HepG2 (cell line): ENCODE data around the gene METRNL. TPM values are rescaled to one million over a fixed set of nuclear protein-coding genes. Genes with fewer than 3 reads are reported as not detected.

ENCODE experiments used
- ATAC-seq: fragments of 200-7000 bp; cut with Tn5 transposase; 3 replicates; pipeline ENCODE4 v1.9.1; 2020; ENCODE audit warnings: mild to moderate bottlenecking, moderate library complexity
- BruUV-seq: library from RNA; stranded (reverse); fragments of 400-500 nt; replicated peaks from 2 replicates; lab custom pipeline; 2021; lab: Mats Ljungman, UMichigan
- CTCF ChIA-PET: fragments of 300-600 bp; formaldehyde crosslinking; extraction: SDS; loops from one replicate; lab custom pipeline; 2021; ENCODE audit warnings: low total read pairs, inconsistent platforms, low intra/inter-chr PET ratio; lab: Yijun Ruan, JAX
- POLR2A ChIA-PET: fragments of 350-600 bp; sonication (Branson Sonifier 250); formaldehyde crosslinking; loops from one replicate; lab custom pipeline; 2020; ENCODE audit warnings: antibody characterized with exemption, inconsistent platforms; lab: Yijun Ruan, JAX
- DNase-seq: peaks from one replicate; pipeline ENCODE4 v3.0.0-alpha.2; 2015; ENCODE audit warnings: low spot score
- FAIRE-seq: peaks from 3 replicates; lab custom pipeline; 2011; peaks lifted over from hg19 to GRCh38; lab: Jason Lieb, UNC
- H2AFZ ChIP-seq: one replicate; pipeline ENCODE4 v1.6.1; 2011; ENCODE audit warnings: low read length, inconsistent platforms
- H3K27ac ChIP-seq: fragments of 300-600 bp; 3 replicates; pipeline ENCODE4 v1.8.0; 2011; ENCODE audit warnings: mixed run types, mild to moderate bottlenecking, mixed read lengths, low read length, inconsistent platforms; ENCODE audit not compliant: insufficient read depth; ENCODE audit errors: extremely low read length
- H3K27me3 ChIP-seq, 2 experiments: fragments of 200-600 bp in 1 of 2; 2 replicates in 1 of 2; 3 replicates in 1 of 2; pipeline versions ENCODE4 v1.6.0 to v1.8.0; 2011; ENCODE audit warnings: low read length in 2 of 2, mild to moderate bottlenecking in 2 of 2, moderate library complexity in 2 of 2, inconsistent platforms in 1 of 2; ENCODE audit not compliant: insufficient read depth in 2 of 2, control insufficient read depth in 1 of 2
- H3K36me3 ChIP-seq, 2 experiments: fragments of 200-600 bp in 1 of 2; replicated peaks in 1 of 2; 2 replicates in 1 of 2; 3 replicates in 1 of 2; pipeline versions ENCODE4 v1.5.1 to v1.8.0; 2011; ENCODE audit warnings: low read length in 2 of 2, inconsistent platforms in 1 of 2; ENCODE audit not compliant: insufficient read depth in 2 of 2, control insufficient read depth in 1 of 2
- H3K4me1 ChIP-seq: 2 replicates; pipeline ENCODE4 v1.5.1; 2012; ENCODE audit warnings: low read length, inconsistent platforms; ENCODE audit not compliant: insufficient read depth
- H3K4me2 ChIP-seq: 2 replicates; pipeline ENCODE4 v1.6.0; 2011; ENCODE audit warnings: low read depth, low read length, inconsistent platforms
- H3K4me3 ChIP-seq, 3 experiments: fragments of 200-600 bp in 1 of 3; sonication (generic), shearing (Covaris generic) in 1 of 3; replicated peaks in 1 of 3; 2 replicates each; pipeline ENCODE4 v1.5.1; 2011 to 2016; ENCODE audit warnings: low read length in 3 of 3, inconsistent platforms in 2 of 3, low read depth in 2 of 3, mild to moderate bottlenecking in 2 of 3, control low read depth in 1 of 3, mixed read lengths in 1 of 3; ENCODE audit not compliant: insufficient read depth in 1 of 3
- H3K79me2 ChIP-seq: one replicate; pipeline ENCODE4 v1.6.1; 2011; ENCODE audit warnings: low read length, inconsistent platforms; ENCODE audit not compliant: insufficient read depth
- H3K9ac ChIP-seq: 2 replicates; pipeline ENCODE4 v1.6.0; 2011; ENCODE audit warnings: mild to moderate bottlenecking, low read depth, low read length, inconsistent platforms; ENCODE audit not compliant: insufficient read depth
- H3K9me3 ChIP-seq: 2 replicates; pipeline ENCODE4 v1.5.1; 2012; ENCODE audit warnings: mild to moderate bottlenecking, low read length
- H4K20me1 ChIP-seq: 2 replicates; pipeline ENCODE4 v1.6.0; 2011; ENCODE audit warnings: inconsistent platforms, mild to moderate bottlenecking, low read length, moderate library complexity; ENCODE audit not compliant: insufficient read depth
- DPF2 ChIP-seq: sonication (generic); formaldehyde crosslinking; IDR thresholded peaks from 2 replicates; pipeline ENCODE4 v1.4.0; 2020; ENCODE audit warnings: mild to moderate bottlenecking, low read depth, missing genetic modification reagents, borderline replicate concordance
- FOXP4 ChIP-seq: sonication (generic); formaldehyde crosslinking; IDR thresholded peaks from 2 replicates; pipeline ENCODE4 v1.4.0; 2020; ENCODE audit warnings: missing genetic modification reagents
- GABPB1 ChIP-seq: IDR thresholded peaks from 2 replicates; pipeline ENCODE4 v1.6.1; 2016; ENCODE audit warnings: mild to moderate bottlenecking, missing genetic modification reagents, moderate library complexity, missing compliant biosample characterization
- HNRNPL ChIP-seq: fragments of 200-400 bp; formaldehyde crosslinking; IDR thresholded peaks from 2 replicates; pipeline ENCODE4 v1.6.1; 2017; ENCODE audit warnings: mild to moderate bottlenecking, low read depth, low read length
- HNRNPLL ChIP-seq: fragments of 200-400 bp; formaldehyde crosslinking; IDR thresholded peaks from 2 replicates; pipeline ENCODE4 v1.6.1; 2017; ENCODE audit warnings: mild to moderate bottlenecking, low read depth, low read length; ENCODE audit not compliant: poor library complexity, severe bottlenecking
- IRF9 ChIP-seq: sonication (generic); formaldehyde crosslinking; IDR thresholded peaks from 2 replicates; pipeline ENCODE4 v1.8.0; 2022; ENCODE audit warnings: missing genetic modification reagents, mild to moderate bottlenecking, borderline replicate concordance
- PTBP1 ChIP-seq: fragments of 200-400 bp; formaldehyde crosslinking; IDR thresholded peaks from 2 replicates; pipeline ENCODE4 v1.6.1; 2018; ENCODE audit warnings: low read length, low read depth; ENCODE audit not compliant: poor library complexity, severe bottlenecking
- REST ChIP-seq, 2 experiments: IDR thresholded peaks; 2 replicates each; pipeline ENCODE4 v1.6.1; 2011 to 2012; ENCODE audit warnings: low read length in 2 of 2, borderline replicate concordance in 1 of 2, low read depth in 1 of 2, mild to moderate bottlenecking in 1 of 2, moderate library complexity in 1 of 2
- RFX1 ChIP-seq: fragments of 450-650 bp; IDR thresholded peaks from 2 replicates; pipeline ENCODE4 v1.6.1; 2017
- TEAD3 ChIP-seq: optimal IDR thresholded peaks from 2 replicates; pipeline ENCODE3; 2016; ENCODE audit warnings: borderline replicate concordance
- ZBTB10 ChIP-seq: sonication (generic); formaldehyde crosslinking; IDR thresholded peaks from 2 replicates; pipeline ENCODE4 v1.4.0; 2020; ENCODE audit warnings: missing genetic modification reagents, borderline replicate concordance
- ZNF17 ChIP-seq: sonication (generic); formaldehyde crosslinking; IDR thresholded peaks from 2 replicates; pipeline ENCODE4 v1.5.0; 2020; ENCODE audit warnings: mild to moderate bottlenecking, missing genetic modification reagents
- ZNF713 ChIP-seq: sonication (generic); formaldehyde crosslinking; IDR thresholded peaks from 2 replicates; pipeline ENCODE4 v1.4.0; 2020; ENCODE audit warnings: mild to moderate bottlenecking, missing genetic modification reagents
- WGBS: methylation state at CpG from one replicate; pipeline ENCODE4 v1.1.6; 2017; ENCODE audit warnings: low lambda C conversion rate; 5-methylcytosine and 5-hydroxymethylcytosine counted together
- in situ Hi-C: cut with HindIII; loops from 2 replicates; pipeline ENCODE4 v1.10.0; 2017; ENCODE audit warnings: low pct_unique_long_range_greater_than_20kb; ENCODE audit not compliant: extremely low pct_ligation_motif_present
- intact Hi-C: fragments of 100-400 bp; cut with micrococcal nuclease; formaldehyde crosslinking; loops from one replicate; pipeline ENCODE4 v1.10.0; 2022; ENCODE audit not compliant: unreplicated experiment
- polyA plus RNA-seq, 8 experiments: library from polyadenylated mRNA; depleted of rRNA in 3 of 8; stranded (reverse) in 7 of 8; unstranded in 1 of 8; fragments of >200 nt; fragmentation: Illumina TruSeq in 4 of 8; extraction: Trizol in 4 of 8; gene quantifications; 2 replicates each; pipeline versions ENCODE4 v1.2.1 to v1.2.3, GENCODE V29; 2011 to 2016; ENCODE audit warnings: low read depth in 4 of 8, missing spikeins in 1 of 8, mixed read lengths in 1 of 8; ENCODE audit not compliant: insufficient read depth in 1 of 8
- total RNA-seq, 5 experiments: library from RNA; depleted of rRNA; stranded (reverse); fragments of >200 nt; fragmentation: Illumina TruSeq; extraction: Trizol; gene quantifications; 2 replicates each; pipeline ENCODE4 v1.2.3, GENCODE V29; 2016; ENCODE audit warnings: low read depth in 1 of 5

Gene METRNL
- total and polyA plus RNA-seq, 2 of the 13 experiments (the other 11 are each of a cell fraction or from before 2014, with no cell fraction given): 0.66 to 0.84 TPM

GRCh38 chr17:83073389-83074063 lies 5.9 kb upstream of the METRNL start:
- FAIRE-seq (no peak), DNase-seq (no peak), ATAC-seq (no peak; the same call in 2 of the 3 replicates)
- BruUV-seq: no TSS peak
- Histone ChIP-seq H3K27ac (no peak overlapping the region), H3K4me3 (no peak overlapping the region; a peak in 1 of 6 replicates), H3K9ac (no peak overlapping the region), H4K20me1 (peaks cover 10% of the 10 kb centered on the region; the same call in 1 of the 2 replicates), H2AFZ (no peak overlapping the region), H3K9me3 (no peaks in the 10 kb centered on the region), H3K79me2 (no peaks in the 10 kb centered on the region), H3K27me3 (peaks cover 57 to 96% of the 10 kb centered on the region in 2 experiments), H3K36me3 (no peaks in the 10 kb centered on the region), H3K4me1 (peaks cover 6% of the 10 kb centered on the region), H3K4me2 (peak overlapping the region; percentile 28)
- intact Hi-C loops (no loop called here), in situ Hi-C loops (no loop called here)
- 9% methylated on average over 21 of the region's 32 CpGs for WGBS
- POLR2A ChIA-PET: no interaction called here
- CTCF ChIA-PET: no interaction called here
- TF ChIP-seq HNRNPL: 0 out of 2 replicates have a peak, but pooled peaks have one; percentile 50
- TF ChIP-seq GABPB1 (CRISPR knock-in tag): peak; percentile 26; the same call in 1 of the 2 replicates
- no peak for TF ChIP-seq IRF9 (CRISPR knock-in tag)
- no peak for TF ChIP-seq DPF2 (CRISPR knock-in tag)
- no peak for TF ChIP-seq ZBTB10 (CRISPR knock-in tag)
- no peak for TF ChIP-seq FOXP4 (CRISPR knock-in tag)
- no peak for TF ChIP-seq ZNF17 (CRISPR knock-in tag)
- TF ChIP-seq HNRNPLL: peak; percentile 29
- no peak for TF ChIP-seq TEAD3
- no peak for TF ChIP-seq REST (IDR thresholded peaks at IDR 0.05; ENCODE audit: borderline replicate concordance in 1 of 2, low read depth in 1 of 2, low read length in 2 of 2)
- TF ChIP-seq PTBP1: peak; percentile 29
- no peak for TF ChIP-seq ZNF713
- TF ChIP-seq RFX1: no peak
